Measurements from ENCODE around the gene UBE2D1.

DNA sequence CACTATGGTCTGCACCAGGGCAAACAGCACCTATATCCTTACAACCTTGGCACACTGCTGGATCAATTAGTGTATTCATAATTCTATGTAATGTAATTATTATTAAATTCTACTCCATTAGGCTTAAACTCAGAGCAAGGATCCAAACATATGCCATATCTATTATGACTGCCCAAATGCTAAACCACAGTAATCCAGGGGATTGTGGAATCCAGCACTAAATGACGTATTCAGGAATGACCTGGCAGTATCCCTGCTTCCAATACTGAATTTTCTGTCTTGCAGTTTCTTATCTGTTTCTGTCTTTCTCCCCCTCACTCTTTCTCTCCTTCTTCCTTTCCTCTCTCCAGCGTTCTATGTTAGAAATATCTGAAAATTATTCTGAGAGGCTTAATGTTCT lies 16.5 kb upstream of the UBE2D1 start:
- no peak for TF ChIP-seq POLR2A (IDR thresholded peaks at IDR 0.05)
- TF ChIP-seq, protein P1, sequence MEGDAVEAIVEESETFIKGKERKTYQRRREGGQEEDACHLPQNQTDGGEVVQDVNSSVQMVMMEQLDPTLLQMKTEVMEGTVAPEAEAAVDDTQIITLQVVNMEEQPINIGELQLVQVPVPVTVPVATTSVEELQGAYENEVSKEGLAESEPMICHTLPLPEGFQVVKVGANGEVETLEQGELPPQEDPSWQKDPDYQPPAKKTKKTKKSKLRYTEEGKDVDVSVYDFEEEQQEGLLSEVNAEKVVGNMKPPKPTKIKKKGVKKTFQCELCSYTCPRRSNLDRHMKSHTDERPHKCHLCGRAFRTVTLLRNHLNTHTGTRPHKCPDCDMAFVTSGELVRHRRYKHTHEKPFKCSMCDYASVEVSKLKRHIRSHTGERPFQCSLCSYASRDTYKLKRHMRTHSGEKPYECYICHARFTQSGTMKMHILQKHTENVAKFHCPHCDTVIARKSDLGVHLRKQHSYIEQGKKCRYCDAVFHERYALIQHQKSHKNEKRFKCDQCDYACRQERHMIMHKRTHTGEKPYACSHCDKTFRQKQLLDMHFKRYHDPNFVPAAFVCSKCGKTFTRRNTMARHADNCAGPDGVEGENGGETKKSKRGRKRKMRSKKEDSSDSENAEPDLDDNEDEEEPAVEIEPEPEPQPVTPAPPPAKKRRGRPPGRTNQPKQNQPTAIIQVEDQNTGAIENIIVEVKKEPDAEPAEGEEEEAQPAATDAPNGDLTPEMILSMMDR (IDR thresholded peaks at IDR 0.05 in 4 of 5, conservative IDR thresholded peaks at IDR 0.05 in 1 of 5) = no peak

Measured in gastrocnemius medialis (tissue), 4 donors.